SK-N-SH (cell line): Measurements from ENCODE around the gene TM7SF2. TPM values are rescaled to one million over a fixed set of nuclear protein-coding genes. Genes with fewer than 3 reads are reported as not detected.

ENCODE experiments used
- CTCF ChIA-PET: fragments of 300-600, 350-600 bp; formaldehyde crosslinking; extraction: SDS; loops from one replicate; lab custom pipeline; 2021; lab: Yijun Ruan, JAX
- POLR2A ChIA-PET: fragments of 350-600 bp; sonication (Branson Sonifier 250); formaldehyde crosslinking; extraction: SDS; loops from one replicate; lab custom pipeline; 2020; ENCODE audit warnings: antibody characterized with exemption, inconsistent platforms; lab: Yijun Ruan, JAX
- DNase-seq: peaks from one replicate; pipeline ENCODE4 v3.0.0; 2012
- H2AFZ ChIP-seq: fragments of 200-600 bp; sonication (generic); 2 replicates; pipeline ENCODE4 v1.8.1; 2016; ENCODE audit warnings: antibody characterized with exemption, mild to moderate bottlenecking, low read depth
- H3F3A ChIP-seq: fragments of 200-600 bp; sonication (generic); replicated peaks from 2 replicates; pipeline ENCODE3; 2016; ENCODE audit warnings: antibody characterized with exemption, mild to moderate bottlenecking; ENCODE audit not compliant: insufficient read depth
- H3K27ac ChIP-seq, 2 experiments: fragments of 200-500 bp in 1 of 2; fragments of 200-600 bp in 1 of 2; sonication (Bioruptor generic) in 1 of 2; sonication (generic), shearing (Covaris generic) in 1 of 2; 2 replicates each; pipeline versions ENCODE4 v1.5.1 to v1.6.1; 2014 to 2016; ENCODE audit warnings: low read depth in 2 of 2, inconsistent platforms in 1 of 2, low read length in 1 of 2, mild to moderate bottlenecking in 1 of 2, mixed read lengths in 1 of 2
- H3K27me3 ChIP-seq: fragments of 200-600 bp; sonication (generic), shearing (Covaris generic); 2 replicates; pipeline ENCODE4 v1.6.1; 2016; ENCODE audit warnings: mixed run types; ENCODE audit not compliant: insufficient read depth
- H3K36me3 ChIP-seq, 2 experiments: fragments of 200-500 bp in 1 of 2; fragments of 200-600 bp in 1 of 2; sonication (Bioruptor generic) in 1 of 2; sonication (generic) in 1 of 2; replicated peaks in 1 of 2; 2 replicates each; pipeline versions ENCODE3 to v1.5.1; 2014 to 2016; ENCODE audit warnings: low read length in 1 of 2, mild to moderate bottlenecking in 1 of 2; ENCODE audit not compliant: insufficient read depth in 2 of 2, control insufficient read depth in 1 of 2
- H3K4me1 ChIP-seq, 2 experiments: fragments of 200-500 bp in 1 of 2; fragments of 200-600 bp in 1 of 2; sonication (Bioruptor generic) in 1 of 2; sonication (generic), shearing (Covaris generic) in 1 of 2; 2 replicates each; pipeline versions ENCODE4 v1.5.1 to v1.6.1; 2014 to 2016; ENCODE audit warnings: low read depth in 1 of 2, low read length in 1 of 2, mixed run types in 1 of 2; ENCODE audit not compliant: insufficient read depth in 2 of 2, control insufficient read depth in 1 of 2
- H3K4me2 ChIP-seq: fragments of 200-600 bp; sonication (generic), shearing (Covaris generic); 2 replicates; pipeline ENCODE4 v1.6.1; 2017; ENCODE audit warnings: mixed run types
- H3K4me3 ChIP-seq, 2 experiments: fragments of 200-500 bp in 1 of 2; fragments of 200-600 bp in 1 of 2; sonication (Bioruptor generic) in 1 of 2; sonication (generic), shearing (Covaris generic) in 1 of 2; 2 replicates each; pipeline versions ENCODE4 v1.5.1 to v1.8.1; 2014 to 2016; ENCODE audit warnings: low read depth in 2 of 2, inconsistent platforms in 1 of 2, low read length in 1 of 2, mild to moderate bottlenecking in 1 of 2, mixed read lengths in 1 of 2, moderate library complexity in 1 of 2
- H3K79me2 ChIP-seq: fragments of 200-600 bp; sonication (generic); 2 replicates; pipeline ENCODE4 v1.8.1; 2017; ENCODE audit warnings: mild to moderate bottlenecking; ENCODE audit not compliant: insufficient read depth
- H3K9ac ChIP-seq: fragments of 200-600 bp; sonication (generic); 2 replicates; pipeline ENCODE4 v1.6.1; 2017; ENCODE audit warnings: mixed run types
- H3K9me2 ChIP-seq: fragments of 200-600 bp; sonication (generic); 2 replicates; pipeline ENCODE4 v1.6.1; 2017; ENCODE audit warnings: mixed run types
- H3K9me3 ChIP-seq: fragments of 200-600 bp; sonication (generic); 2 replicates; pipeline ENCODE4 v1.6.1; 2017; ENCODE audit warnings: mixed run types, mild to moderate bottlenecking, moderate library complexity
- H4K20me1 ChIP-seq: fragments of 200-600 bp; sonication (generic); 2 replicates; pipeline ENCODE4 v1.6.1; 2017; ENCODE audit warnings: mild to moderate bottlenecking, mixed run types; ENCODE audit not compliant: insufficient read depth
- CHD2 ChIP-seq: fragments of 150-350 bp; IDR thresholded peaks from 2 replicates; pipeline ENCODE4 v1.6.1; 2018; ENCODE audit warnings: low read length; ENCODE audit not compliant: partially characterized antibody
- ELF1 ChIP-seq: IDR thresholded peaks from 2 replicates; pipeline ENCODE4 v1.4.0; 2012
- EP300 ChIP-seq, 2 experiments: IDR thresholded peaks; 2 replicates each; pipeline versions ENCODE4 v1.4.0 to v1.6.1; 2012; ENCODE audit warnings: borderline replicate concordance in 1 of 2, low read depth in 1 of 2, low read length in 1 of 2
- EZH2phosphoT487 ChIP-seq: fragments of 200-600 bp; sonication (generic); IDR thresholded peaks from 2 replicates; pipeline ENCODE4 v1.6.1; 2017; ENCODE audit warnings: low read depth, mixed run types, mild to moderate bottlenecking, antibody characterized with exemption, moderate library complexity, borderline replicate concordance
- FOSL2 ChIP-seq: IDR thresholded peaks from 2 replicates; pipeline ENCODE4 v1.4.0; 2012; ENCODE audit warnings: low read depth, mild to moderate bottlenecking, moderate library complexity, borderline replicate concordance
- FOXM1 ChIP-seq: IDR thresholded peaks from 2 replicates; pipeline ENCODE4 v1.4.0; 2012; ENCODE audit warnings: low read depth, mild to moderate bottlenecking
- GATA2 ChIP-seq: sonication (generic); formaldehyde crosslinking; IDR thresholded peaks from 2 replicates; pipeline ENCODE4 v1.5.0; 2020; ENCODE audit warnings: mild to moderate bottlenecking, missing genetic modification reagents
- JUND ChIP-seq: IDR thresholded peaks from 2 replicates; pipeline ENCODE4 v1.4.0; 2012
- MAX ChIP-seq: IDR thresholded peaks from 2 replicates; pipeline ENCODE4 v1.4.0; 2012; ENCODE audit warnings: low read depth
- MEF2A ChIP-seq: IDR thresholded peaks from 2 replicates; pipeline ENCODE4 v1.4.0; 2012; ENCODE audit warnings: low read depth, borderline replicate concordance
- MXI1 ChIP-seq: IDR thresholded peaks from 2 replicates; pipeline ENCODE4 v1.6.1; 2012; ENCODE audit warnings: mild to moderate bottlenecking, low read depth, low read length, improper control_type of control experiment
- NFIC ChIP-seq: IDR thresholded peaks from 2 replicates; pipeline ENCODE4 v1.4.0; 2012; ENCODE audit warnings: borderline replicate concordance
- NRF1 ChIP-seq: IDR thresholded peaks from 2 replicates; pipeline ENCODE4 v1.6.1; 2012; ENCODE audit warnings: low read depth, mild to moderate bottlenecking, low read length
- PBX3 ChIP-seq: IDR thresholded peaks from 2 replicates; pipeline ENCODE4; 2012
- POLR2AphosphoS5 ChIP-seq: IDR thresholded peaks from 2 replicates; pipeline ENCODE4 v1.6.1; 2012; ENCODE audit warnings: low read depth, low read length
- RCOR1 ChIP-seq: fragments of 150-350 bp; IDR thresholded peaks from 2 replicates; pipeline ENCODE4 v1.6.1; 2017; ENCODE audit warnings: antibody characterized with exemption, low read length
- RFX5 ChIP-seq: IDR thresholded peaks from 2 replicates; pipeline ENCODE4 v1.6.1; 2012; ENCODE audit warnings: mild to moderate bottlenecking, improper control_type of control experiment, low read length
- RXRA ChIP-seq: IDR thresholded peaks from 2 replicates; pipeline ENCODE4 v1.4.0; 2012; ENCODE audit warnings: low read depth, mild to moderate bottlenecking, borderline replicate concordance
- SIN3A ChIP-seq: IDR thresholded peaks from 2 replicates; pipeline ENCODE4 v1.6.1; 2012; ENCODE audit warnings: low read depth, mild to moderate bottlenecking, low read length, moderate library complexity, borderline replicate concordance
- TAF1 ChIP-seq: IDR thresholded peaks from 2 replicates; pipeline ENCODE4 v1.6.1; 2012; ENCODE audit warnings: low read depth, mild to moderate bottlenecking, low read length, moderate library complexity, borderline replicate concordance
- TEAD4 ChIP-seq: IDR thresholded peaks from 2 replicates; pipeline ENCODE4 v1.4.0; 2012; ENCODE audit warnings: mild to moderate bottlenecking, borderline replicate concordance; ENCODE audit not compliant: insufficient read depth
- USF1 ChIP-seq: IDR thresholded peaks from 2 replicates; pipeline ENCODE4 v1.4.0; 2012; ENCODE audit warnings: low read depth, borderline replicate concordance
- USF2 ChIP-seq: fragments of 150-350 bp; IDR thresholded peaks from 2 replicates; pipeline ENCODE4 v1.6.1; 2017; ENCODE audit warnings: antibody characterized with exemption, low read length, low read depth, borderline replicate concordance
- YY1 ChIP-seq: IDR thresholded peaks from 2 replicates; pipeline ENCODE4 v1.4.0; 2012; ENCODE audit warnings: low read depth, mild to moderate bottlenecking
- ZBTB33 ChIP-seq: IDR thresholded peaks from 2 replicates; pipeline ENCODE4 v1.4.0; 2012; ENCODE audit warnings: low read depth, borderline replicate concordance
- WGBS: methylation state at CpG from one replicate; pipeline ENCODE4 v1.1.6; 2017; ENCODE audit warnings: low lambda C conversion rate; 5-methylcytosine and 5-hydroxymethylcytosine counted together
- polyA plus RNA-seq, 3 experiments: library from polyadenylated mRNA; depleted of rRNA; stranded (reverse); fragments of >200 nt; gene quantifications; 2 replicates each; pipeline ENCODE4 v1.2.3, GENCODE V29; 2012

Gene TM7SF2
- polyA plus RNA-seq, 1 of the 3 experiments (the other 2 are of a cell fraction), result 87.8 TPM

GRCh38 chr11:65134240-65134951 is 22.7 kb downstream of the TM7SF2 start, which contains the start of gene SYVN1 (continued):
- TF ChIP-seq RXRA (no peak), YY1 (no peak), PBX3 (no peak), MAX (peak; percentile 43; the same call in 1 of the 2 replicates), POLR2AphosphoS5 (peak; percentile 81), ZBTB33 (no peak), JUND (peak; percentile 27; the same call in 1 of the 2 replicates), NFIC (no peak), FOXM1 (no peak)

- H3K4me3 ChIP-seq, result peak overlapping the region; percentile 88 to 96
- POLR2A ChIA-PET, result interaction anchor here (0.6 to 2.9 kb wide), 17 partner anchors 9 to 607 kb away, joined by 3 to 25 read pairs (median 4); partner anchors contain the start of genes CAPN1, FAU, MALAT1 and MRPL49
- H3K79me2 ChIP-seq, result peaks cover 28% of the 10 kb centered on the region; the same call in 1 of the 2 replicates
- H3K9me3 ChIP-seq, result no peaks in the 10 kb centered on the region
- peaks cover 15 to 23% of the 10 kb centered on the region in 2 experiments for H3K36me3 ChIP-seq
- H4K20me1 ChIP-seq, result no peaks in the 10 kb centered on the region; the same call in 1 of the 2 replicates
- peak overlapping the region; percentile 95 to 99 for H3K27ac ChIP-seq
- no peaks in the 10 kb centered on the region for H3K27me3 ChIP-seq
- H3K4me2 ChIP-seq, result peak overlapping the region; percentile 92
- peak overlapping the region; percentile 95 for H3K9ac ChIP-seq
- peak overlapping the region; percentile 53 for H2AFZ ChIP-seq
- no peaks in the 10 kb centered on the region for H3K9me2 ChIP-seq
- H3F3A ChIP-seq, result no peaks in the 10 kb centered on the region
- peak; percentile 91 for DNase-seq
- WGBS, result 5% methylated on average over 24 of the region's 24 CpGs
- peaks cover 0 to 28% of the 10 kb centered on the region in 2 experiments; a peak in 2 of 4 replicates for H3K4me1 ChIP-seq
- CTCF ChIA-PET, result interaction anchor here (0.7 to 4.2 kb wide), 14 partner anchors 13 to 485 kb away, joined by 3 to 27 read pairs (median 4); partner anchors contain the start of genes ARL2, CAPN1, CDC42EP2 and FAU
- no peak for TF ChIP-seq USF1
- TF ChIP-seq USF2, result no peak
- TF ChIP-seq NRF1, result no peak
- TF ChIP-seq RCOR1, result 0 out of 2 replicates have a peak, but pooled peaks have one; percentile 4
- TF ChIP-seq MEF2A, result no peak
- TF ChIP-seq YY1, result no peak
- peak; percentile 51 for TF ChIP-seq TAF1
- TF ChIP-seq GATA2, result no peak
- TF ChIP-seq EZH2phosphoT487, result no peak
- peak; percentile 94 for TF ChIP-seq RFX5
- TF ChIP-seq CHD2, result peak; percentile 33
- TF ChIP-seq RXRA, result no peak
- no peak for TF ChIP-seq ELF1
- 0 out of 4 replicates have a peak, but pooled peaks of 1 of the 2 experiments have one; percentile 4 for TF ChIP-seq EP300 (IDR thresholded peaks at IDR 0.05; ENCODE audit: borderline replicate concordance in 1 of 2, low read depth in 1 of 2, low read length in 1 of 2)
- no peak for TF ChIP-seq FOSL2
- TF ChIP-seq TEAD4, result no peak
- no peak for TF ChIP-seq SIN3A
- peak; percentile 40; the same call in 1 of the 2 replicates for TF ChIP-seq MXI1
Measured at GRCh38 chr11:65134952-65135632, 23.4 kb downstream of the TM7SF2 start.
